ENCODE data around the gene NDUFA13. TPM values are rescaled to one million over a fixed set of nuclear protein-coding genes. Genes with fewer than 3 reads are reported as not detected.

Gene NDUFA13
- total RNA-seq, 1 experiment from 2014 or later: 339 TPM

DNA sequence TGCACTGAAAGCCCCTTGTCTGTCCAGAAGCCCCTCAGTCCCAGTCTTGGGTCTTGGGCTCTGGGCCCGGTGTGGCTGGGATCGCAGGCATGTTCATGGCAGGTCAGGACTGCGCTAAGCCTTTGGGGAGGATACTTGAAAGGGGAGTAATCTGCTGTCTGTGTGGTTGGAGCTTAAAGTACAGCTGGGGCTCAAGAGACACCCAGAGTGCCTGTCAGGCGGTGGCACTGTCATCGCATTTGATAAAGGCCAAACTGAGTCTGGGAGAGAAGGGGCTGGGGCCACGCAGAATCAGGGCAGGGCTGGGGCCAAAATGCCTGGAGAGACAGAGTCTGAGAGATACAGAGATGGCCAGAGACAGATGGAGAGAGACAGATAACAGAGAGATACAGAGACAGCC lies 17.8 kb downstream of the NDUFA13 start (continued):
- TF ChIP-seq, protein P1, sequence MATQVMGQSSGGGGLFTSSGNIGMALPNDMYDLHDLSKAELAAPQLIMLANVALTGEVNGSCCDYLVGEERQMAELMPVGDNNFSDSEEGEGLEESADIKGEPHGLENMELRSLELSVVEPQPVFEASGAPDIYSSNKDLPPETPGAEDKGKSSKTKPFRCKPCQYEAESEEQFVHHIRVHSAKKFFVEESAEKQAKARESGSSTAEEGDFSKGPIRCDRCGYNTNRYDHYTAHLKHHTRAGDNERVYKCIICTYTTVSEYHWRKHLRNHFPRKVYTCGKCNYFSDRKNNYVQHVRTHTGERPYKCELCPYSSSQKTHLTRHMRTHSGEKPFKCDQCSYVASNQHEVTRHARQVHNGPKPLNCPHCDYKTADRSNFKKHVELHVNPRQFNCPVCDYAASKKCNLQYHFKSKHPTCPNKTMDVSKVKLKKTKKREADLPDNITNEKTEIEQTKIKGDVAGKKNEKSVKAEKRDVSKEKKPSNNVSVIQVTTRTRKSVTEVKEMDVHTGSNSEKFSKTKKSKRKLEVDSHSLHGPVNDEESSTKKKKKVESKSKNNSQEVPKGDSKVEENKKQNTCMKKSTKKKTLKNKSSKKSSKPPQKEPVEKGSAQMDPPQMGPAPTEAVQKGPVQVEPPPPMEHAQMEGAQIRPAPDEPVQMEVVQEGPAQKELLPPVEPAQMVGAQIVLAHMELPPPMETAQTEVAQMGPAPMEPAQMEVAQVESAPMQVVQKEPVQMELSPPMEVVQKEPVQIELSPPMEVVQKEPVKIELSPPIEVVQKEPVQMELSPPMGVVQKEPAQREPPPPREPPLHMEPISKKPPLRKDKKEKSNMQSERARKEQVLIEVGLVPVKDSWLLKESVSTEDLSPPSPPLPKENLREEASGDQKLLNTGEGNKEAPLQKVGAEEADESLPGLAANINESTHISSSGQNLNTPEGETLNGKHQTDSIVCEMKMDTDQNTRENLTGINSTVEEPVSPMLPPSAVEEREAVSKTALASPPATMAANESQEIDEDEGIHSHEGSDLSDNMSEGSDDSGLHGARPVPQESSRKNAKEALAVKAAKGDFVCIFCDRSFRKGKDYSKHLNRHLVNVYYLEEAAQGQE (IDR thresholded peaks at IDR 0.05; ENCODE audit: low read depth): no peak
- TF ChIP-seq SIN3A (IDR thresholded peaks at IDR 0.05; ENCODE audit: low read depth): no peak

- POLR2A ChIA-PET: interaction anchor here (0.5 kb wide), 1 partner anchor 1682 kb away, joined by 3 read pairs; no protein-coding TSS in a partner anchor
- Histone ChIP-seq H2AFZ (ENCODE audit: low read depth, low read length, poor library complexity, severe bottlenecking) (no peak overlapping the region), H3K27ac (ENCODE audit: low read depth, low read length) (no peak overlapping the region), H3K9me2 (ENCODE audit: insufficient read depth) (no peaks in the 10 kb centered on the region), H3K4me1 (ENCODE audit: control insufficient read depth in 1 of 2, insufficient read depth in 2 of 2, low read length in 2 of 2) (peaks cover 3 to 13% of the 10 kb centered on the region in 2 experiments; a peak in 2 of 4 replicates), H4K20me1 (ENCODE audit: insufficient read depth) (no peaks in the 10 kb centered on the region), H3K9me3 (ENCODE audit: control insufficient read depth in 1 of 2, insufficient read depth in 1 of 2, low read depth in 1 of 2, low read length in 2 of 2) (no peaks in the 10 kb centered on the region), H3K9ac (ENCODE audit: low read length) (no peak overlapping the region), H3K36me3 (ENCODE audit: control insufficient read depth in 1 of 2, insufficient read depth in 2 of 2, low read length in 2 of 2) (no peaks in the 10 kb centered on the region), H3K79me2 (ENCODE audit: insufficient read depth, low read length) (no peaks in the 10 kb centered on the region), H3K4me3 (replicated peaks in 1 of 2; ENCODE audit: low read depth in 1 of 2, low read length in 2 of 2) (no peak overlapping the region), H3K4me2 (ENCODE audit: low read length) (no peak overlapping the region), H3K27me3 (ENCODE audit: insufficient read depth, low read length) (no peaks in the 10 kb centered on the region)
- ATAC-seq: no peak
- RAD21 ChIA-PET (ENCODE audit: low non-redundant PET in 1 of 2, low total read pairs in 2 of 2, uncharacterized antibody in 2 of 2, unreplicated experiment in 2 of 2): no interaction called here
- no peak for DNase-seq (ENCODE audit: low read depth, low spot score)
- intact Hi-C loops (cut with micrococcal nuclease): no loop called here
- no TSS peak for BruUV-seq (replicated peaks)
- CTCF ChIA-PET: no interaction called here
- no peak for TF ChIP-seq EZH2phosphoT487 (IDR thresholded peaks at IDR 0.05; ENCODE audit: borderline replicate concordance)
- TF ChIP-seq ZBTB33 (IDR thresholded peaks at IDR 0.05; ENCODE audit: extremely low read depth, insufficient replicate concordance, low read length): no peak
- no peak for TF ChIP-seq EGR1 (IDR thresholded peaks at IDR 0.05; ENCODE audit: low read depth)
- no peak for TF ChIP-seq POLR2AphosphoS5 (IDR thresholded peaks at IDR 0.05; ENCODE audit: low read depth, low read length)
- no peak for TF ChIP-seq JUND (IDR thresholded peaks at IDR 0.05)
- no peak for TF ChIP-seq RAD21 (IDR thresholded peaks at IDR 0.05; ENCODE audit: low read depth)
- no peak for TF ChIP-seq CBX3 (IDR thresholded peaks at IDR 0.05; ENCODE audit: low read depth)
- no peak for TF ChIP-seq SP1 (IDR thresholded peaks at IDR 0.05; ENCODE audit: low read depth)
- no peak for TF ChIP-seq SRF (IDR thresholded peaks at IDR 0.05; ENCODE audit: low read depth)
These were observed 18.7 kb downstream of the NDUFA13 start for GRCh38 chr19:19534556-19535265.

All from HCT116 (cell line).